GM19397 (cell line): Measurements from ENCODE around the gene NOC4L.

ENCODE experiments used
- ATAC-seq: cut with Tn5 transposase; IDR thresholded peaks from one replicate; pipeline ENCODE4 v1.9.1; 2021; ENCODE audit warnings: mild to moderate bottlenecking, moderate library complexity; ENCODE audit not compliant: unreplicated experiment

Gene NOC4L

GRCh38 chr12:132166801-132167591, 22.7 kb downstream of the NOC4L start:
- no peak for ATAC-seq

- no peak for ATAC-seq
These were observed 23.5 kb downstream of the NOC4L start for GRCh38 chr12:132167611-132168310.

GRCh38 chr12:132168311-132169031, 24.2 kb downstream of the NOC4L start:
- no peak for ATAC-seq

- no peak for ATAC-seq
These were observed 25.1 kb downstream of the NOC4L start for GRCh38 chr12:132169376-132169775.

GRCh38 chr12:132170094-132170636, 25.9 kb downstream of the NOC4L start:
- no peak for ATAC-seq

GRCh38 chr12:132170637-132171292, 26.5 kb downstream of the NOC4L start:
- ATAC-seq, result no peak

- no peak for ATAC-seq
These were observed 27.2 kb downstream of the NOC4L start for GRCh38 chr12:132171293-132171967.

- ATAC-seq, result no peak
These were observed 27.8 kb downstream of the NOC4L start for GRCh38 chr12:132171968-132172521.

- ATAC-seq, result no peak
These were observed 28.4 kb downstream of the NOC4L start for GRCh38 chr12:132172619-132173018.

GRCh38 chr12:132173135-132174014, 29.1 kb downstream of the NOC4L start:
- no peak for ATAC-seq

- no peak for ATAC-seq
These were observed 30.0 kb downstream of the NOC4L start for GRCh38 chr12:132174015-132174838.

- no peak for ATAC-seq
These were observed 30.7 kb downstream of the NOC4L start for GRCh38 chr12:132174839-132175490.

- no peak for ATAC-seq
These were observed 31.5 kb downstream of the NOC4L start for GRCh38 chr12:132175496-132176384.

GRCh38 chr12:132176385-132176919, 32.2 kb downstream of the NOC4L start:
- ATAC-seq, result no peak

GRCh38 chr12:132176920-132177551, 32.8 kb downstream of the NOC4L start:
- ATAC-seq, result no peak

GRCh38 chr12:132178316-132178715, 34.1 kb downstream of the NOC4L start:
- ATAC-seq, result no peak
